GM13977 (cell line): ENCODE data around the gene SOX5.

ENCODE experiments used
- DNase-seq: peaks from one replicate; pipeline ENCODE4 v3.0.0; 2012; ENCODE audit warnings: low spot score
- in situ Hi-C: fragments of 300-500 bp; cut with MboI; formaldehyde crosslinking; loops from one replicate; pipeline ENCODE4 v1.12.0; 2022; ENCODE audit warnings: low sequenced_read_pairs, low pct_unique_long_range_greater_than_20kb, mixed read lengths, inconsistent platforms; ENCODE audit not compliant: unreplicated experiment
- TF ChIP-seq, protein P1 (sequence below): IDR thresholded peaks from 2 replicates; pipeline ENCODE4 v1.5.1; 2012; ENCODE audit warnings: mild to moderate bottlenecking, control low read depth; ENCODE audit not compliant: insufficient read depth; ENCODE audit errors: extremely low read depth, missing control alignments

The SOX5 gene

GRCh38 chr12:23555825-23556207 lies 393.7 kb downstream of the SOX5 start:
- in situ Hi-C loops, result no loop called here
- DNase-seq, result no peak
- TF ChIP-seq, protein P1, sequence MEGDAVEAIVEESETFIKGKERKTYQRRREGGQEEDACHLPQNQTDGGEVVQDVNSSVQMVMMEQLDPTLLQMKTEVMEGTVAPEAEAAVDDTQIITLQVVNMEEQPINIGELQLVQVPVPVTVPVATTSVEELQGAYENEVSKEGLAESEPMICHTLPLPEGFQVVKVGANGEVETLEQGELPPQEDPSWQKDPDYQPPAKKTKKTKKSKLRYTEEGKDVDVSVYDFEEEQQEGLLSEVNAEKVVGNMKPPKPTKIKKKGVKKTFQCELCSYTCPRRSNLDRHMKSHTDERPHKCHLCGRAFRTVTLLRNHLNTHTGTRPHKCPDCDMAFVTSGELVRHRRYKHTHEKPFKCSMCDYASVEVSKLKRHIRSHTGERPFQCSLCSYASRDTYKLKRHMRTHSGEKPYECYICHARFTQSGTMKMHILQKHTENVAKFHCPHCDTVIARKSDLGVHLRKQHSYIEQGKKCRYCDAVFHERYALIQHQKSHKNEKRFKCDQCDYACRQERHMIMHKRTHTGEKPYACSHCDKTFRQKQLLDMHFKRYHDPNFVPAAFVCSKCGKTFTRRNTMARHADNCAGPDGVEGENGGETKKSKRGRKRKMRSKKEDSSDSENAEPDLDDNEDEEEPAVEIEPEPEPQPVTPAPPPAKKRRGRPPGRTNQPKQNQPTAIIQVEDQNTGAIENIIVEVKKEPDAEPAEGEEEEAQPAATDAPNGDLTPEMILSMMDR, result no peak

DNA sequence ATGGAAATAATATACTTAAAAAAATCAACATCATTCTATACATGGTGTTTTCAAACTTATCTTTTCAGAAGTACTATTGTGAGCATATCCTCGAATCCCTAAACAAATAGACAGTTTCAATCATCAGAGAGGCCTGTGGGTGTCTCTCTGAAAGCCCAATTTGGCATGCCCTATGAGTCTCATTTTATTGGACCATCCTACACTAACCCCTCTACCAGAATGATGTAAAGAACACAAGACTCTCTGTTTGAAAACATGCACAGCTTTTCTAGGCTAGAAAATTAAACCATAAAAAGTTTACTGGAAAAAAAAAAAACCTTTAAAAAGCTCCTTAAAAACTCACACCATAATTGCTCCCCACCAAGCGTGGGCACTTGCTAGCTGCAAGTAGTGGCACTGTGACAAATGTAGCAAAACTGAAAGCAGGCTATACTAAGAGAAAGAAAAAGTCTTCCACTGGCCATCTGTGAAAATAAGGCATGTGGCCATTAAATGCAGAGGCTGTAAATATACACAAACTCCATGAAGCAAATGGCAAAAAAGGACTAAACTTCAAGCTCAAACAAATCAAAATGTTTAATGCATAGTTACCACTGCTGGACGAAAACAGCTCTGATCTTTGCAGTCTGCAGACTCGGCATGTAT lies 394.2 kb downstream of the SOX5 start:
- TF ChIP-seq, protein P1, result no peak
- no peak for DNase-seq
- in situ Hi-C loops, result no loop called here

DNA sequence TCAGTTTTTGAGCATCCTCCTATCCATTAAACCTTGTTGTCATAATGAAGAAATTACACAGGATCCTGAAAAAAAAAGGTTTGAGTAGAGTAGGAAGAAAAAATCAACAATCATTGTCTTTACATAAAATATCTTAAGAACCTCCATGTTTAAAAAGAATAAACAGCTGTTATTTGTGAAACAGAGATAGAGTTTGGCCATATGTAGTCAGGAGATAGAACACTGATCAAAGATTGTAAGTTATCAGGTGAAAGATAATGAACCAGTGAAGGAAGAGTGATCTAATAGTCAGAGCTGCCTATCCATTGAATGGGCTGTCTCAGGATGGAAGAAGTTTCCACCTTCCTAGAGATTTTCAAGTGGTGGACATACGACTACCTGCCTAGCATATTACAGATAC lies 397.1 kb downstream of the SOX5 start:
- TF ChIP-seq, protein P1, result no peak
- in situ Hi-C loops, result no loop called here
- no peak for DNase-seq

DNA sequence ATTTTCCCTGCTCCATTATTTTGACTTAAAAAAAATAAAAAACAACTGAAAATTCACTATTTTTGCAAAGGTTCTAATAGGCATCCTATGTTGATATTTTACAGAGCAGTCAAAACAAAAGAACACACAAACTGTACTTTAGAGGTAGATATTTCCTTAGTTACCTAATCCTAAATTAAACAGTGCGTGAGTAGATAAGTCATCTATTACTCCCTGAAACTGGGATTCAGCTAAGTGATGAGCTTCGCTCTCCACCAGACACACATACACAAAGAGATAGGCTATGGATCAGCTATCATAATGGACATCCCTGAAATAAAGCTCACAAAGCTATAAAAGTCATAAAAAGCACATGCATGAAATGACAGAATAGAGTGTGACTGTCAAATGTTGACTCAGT lies 398.7 kb downstream of the SOX5 start:
- TF ChIP-seq, protein P1, result no peak
- in situ Hi-C loops, result no loop called here
- DNase-seq, result no peak

GRCh38 chr12:23548742-23549141 lies 400.7 kb downstream of the SOX5 start:
- no peak for DNase-seq
- TF ChIP-seq, protein P1, result no peak
- in situ Hi-C loops, result no loop called here

DNA sequence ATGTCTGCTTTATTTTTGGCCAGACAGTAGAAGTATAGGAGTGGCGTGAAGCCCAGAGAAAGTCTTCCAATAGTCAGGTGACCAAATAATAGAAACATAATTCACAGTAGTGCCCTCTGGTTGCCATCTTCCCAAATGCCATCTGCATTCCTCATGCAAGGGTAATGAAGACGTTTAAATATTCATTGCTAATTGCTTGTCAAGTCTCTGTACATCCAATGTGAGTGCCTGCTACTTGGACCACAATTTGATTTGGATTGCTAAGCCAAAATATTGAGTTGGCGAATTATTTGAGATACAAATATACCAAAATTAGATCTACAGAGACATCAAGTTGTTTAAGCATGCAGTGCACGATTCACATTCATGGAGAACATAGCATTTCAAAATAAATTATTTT lies 402.7 kb downstream of the SOX5 start:
- no peak for DNase-seq
- TF ChIP-seq, protein P1, result no peak

More for the DNA sequence above, 402.7 kb downstream of the SOX5 start:
- in situ Hi-C loops, result no loop called here
